Stimulated activated CD4-positive, alpha-beta T cell treated with anti-CD3 and anti-CD28 coated beads, Interleukin-1b, Interleukin-23, amount 100 ng/mL, for 4 hours (primary cell): ENCODE results near the gene RAD51B.

Experiments used
- DNase-seq, 2 donors: peaks; one replicate each; pipeline ENCODE4 v3.0.0-alpha.2; 2020; ENCODE audit warnings: low read depth in 2 of 2

Gene RAD51B

DNA sequence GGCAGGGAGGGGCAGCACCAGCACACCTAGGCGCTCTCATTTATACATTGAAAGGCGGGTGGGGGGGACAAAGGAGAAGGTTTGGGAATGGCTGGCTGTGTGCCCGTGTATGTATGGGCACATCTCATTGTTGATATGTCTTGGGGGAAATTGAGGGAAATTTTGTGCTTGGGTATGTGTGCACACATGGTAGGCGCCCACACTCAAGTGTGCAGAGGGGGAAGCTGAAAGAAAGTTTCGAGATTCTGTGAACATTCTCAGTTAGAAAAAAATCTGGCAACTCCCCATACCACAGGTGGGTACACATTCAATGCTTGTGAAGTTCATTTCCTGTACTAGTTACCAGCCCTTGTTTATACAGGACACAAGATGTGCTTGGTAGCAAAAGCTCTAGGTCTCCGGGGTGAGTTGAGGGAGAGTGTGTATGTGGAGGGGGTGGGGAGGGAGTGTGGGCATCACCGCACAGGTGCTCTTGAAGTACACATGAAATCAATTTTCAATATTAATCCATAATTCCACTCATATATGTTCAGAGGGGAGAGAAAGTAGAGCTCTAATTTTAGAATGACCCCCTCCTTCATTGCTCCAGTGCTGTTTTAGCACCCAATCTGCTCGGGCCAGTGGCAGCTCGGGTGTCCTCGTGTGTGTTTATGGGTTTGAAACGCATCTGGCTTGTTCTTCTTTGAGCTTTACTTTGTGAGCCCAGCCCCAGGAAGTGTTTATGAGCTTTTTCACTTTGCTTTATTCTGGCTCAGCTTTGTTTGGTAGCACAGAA lies 687.3 kb downstream of the RAD51B start:
- no peak for DNase-seq

DNA sequence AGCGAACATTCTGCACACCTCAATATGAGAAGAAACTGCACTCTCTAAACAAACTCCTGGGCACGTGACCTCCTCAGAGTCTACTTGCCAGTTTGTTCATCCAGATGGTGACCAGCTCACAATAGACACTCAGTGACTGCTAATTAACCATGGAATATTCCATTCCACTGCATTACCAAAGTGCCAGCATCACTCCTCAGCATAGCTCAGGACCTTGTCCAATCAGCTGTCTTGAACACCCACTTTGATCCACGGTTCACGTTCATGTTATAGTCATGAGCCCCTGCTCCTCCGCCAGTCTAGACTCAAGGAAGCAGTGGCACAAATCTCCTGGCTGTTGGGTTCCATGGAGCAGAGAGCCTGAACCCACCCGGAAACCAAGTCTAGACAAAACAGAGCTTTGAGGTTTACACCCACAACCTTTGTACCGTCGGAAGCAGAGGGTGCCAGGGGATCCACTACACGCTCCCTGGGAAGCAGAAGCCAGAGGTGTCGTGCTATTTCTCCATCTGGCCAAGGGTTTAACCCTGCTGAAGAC lies 688.0 kb downstream of the RAD51B start:
- DNase-seq: peak in 1 of 2 donors; percentile 15

DNA sequence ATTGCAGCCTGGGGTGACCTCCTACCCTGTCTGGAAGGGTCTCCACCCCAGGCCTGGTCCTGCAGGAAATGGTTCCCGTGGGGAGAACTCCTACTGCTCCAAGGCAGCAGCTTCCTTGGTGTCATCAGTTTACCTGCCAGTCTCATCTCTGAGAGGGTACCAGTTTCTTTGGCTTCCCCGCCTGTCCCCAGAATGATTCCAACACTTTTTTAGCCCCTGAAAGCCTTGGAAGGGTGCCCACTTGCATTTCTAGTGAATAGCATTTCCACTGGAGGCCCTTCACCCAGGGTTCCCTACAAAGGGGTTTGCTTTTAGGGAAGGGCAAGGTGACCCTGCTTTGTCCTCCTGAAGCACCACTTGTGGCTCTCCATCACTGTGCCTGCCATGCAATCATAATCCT lies 689.0 kb downstream of the RAD51B start:
- no peak for DNase-seq

DNA sequence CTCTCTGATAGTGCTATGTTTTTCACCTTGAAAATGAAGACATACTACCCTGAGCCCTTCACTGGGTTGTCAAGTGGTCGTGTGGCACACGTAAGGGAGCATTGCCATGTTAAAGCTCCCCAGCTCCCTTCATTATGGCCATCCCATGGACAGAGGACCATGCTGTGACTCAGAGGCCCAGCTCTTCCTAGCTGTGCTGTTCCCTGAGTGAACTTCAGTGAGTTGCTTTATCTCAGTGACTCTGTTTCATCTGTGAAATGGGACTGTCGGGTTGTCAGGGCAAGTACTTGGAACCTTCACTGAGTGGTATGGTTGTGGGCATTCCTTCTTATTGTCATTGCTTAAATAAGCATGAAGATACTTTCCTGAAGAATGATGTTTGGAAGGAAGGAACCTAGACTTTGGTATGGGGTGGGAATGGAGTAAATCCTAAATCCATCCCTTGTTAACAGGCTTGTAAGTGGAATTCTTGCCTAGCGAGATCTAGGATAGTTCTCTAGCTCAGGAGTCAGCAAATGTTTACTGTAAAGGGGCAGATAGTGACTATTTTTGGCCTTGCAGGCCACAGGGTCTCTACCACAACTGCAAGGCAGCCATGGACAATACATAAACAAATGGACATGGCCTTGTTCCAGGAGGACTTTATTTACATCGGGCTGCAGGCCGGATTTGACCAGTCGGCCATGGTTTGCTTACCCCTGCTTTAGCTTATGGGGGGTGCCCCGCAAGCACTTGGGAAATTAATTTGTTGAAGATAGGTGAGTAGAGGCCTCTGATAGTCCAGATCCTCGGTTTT lies 689.8 kb downstream of the RAD51B start:
- no peak for DNase-seq

DNA sequence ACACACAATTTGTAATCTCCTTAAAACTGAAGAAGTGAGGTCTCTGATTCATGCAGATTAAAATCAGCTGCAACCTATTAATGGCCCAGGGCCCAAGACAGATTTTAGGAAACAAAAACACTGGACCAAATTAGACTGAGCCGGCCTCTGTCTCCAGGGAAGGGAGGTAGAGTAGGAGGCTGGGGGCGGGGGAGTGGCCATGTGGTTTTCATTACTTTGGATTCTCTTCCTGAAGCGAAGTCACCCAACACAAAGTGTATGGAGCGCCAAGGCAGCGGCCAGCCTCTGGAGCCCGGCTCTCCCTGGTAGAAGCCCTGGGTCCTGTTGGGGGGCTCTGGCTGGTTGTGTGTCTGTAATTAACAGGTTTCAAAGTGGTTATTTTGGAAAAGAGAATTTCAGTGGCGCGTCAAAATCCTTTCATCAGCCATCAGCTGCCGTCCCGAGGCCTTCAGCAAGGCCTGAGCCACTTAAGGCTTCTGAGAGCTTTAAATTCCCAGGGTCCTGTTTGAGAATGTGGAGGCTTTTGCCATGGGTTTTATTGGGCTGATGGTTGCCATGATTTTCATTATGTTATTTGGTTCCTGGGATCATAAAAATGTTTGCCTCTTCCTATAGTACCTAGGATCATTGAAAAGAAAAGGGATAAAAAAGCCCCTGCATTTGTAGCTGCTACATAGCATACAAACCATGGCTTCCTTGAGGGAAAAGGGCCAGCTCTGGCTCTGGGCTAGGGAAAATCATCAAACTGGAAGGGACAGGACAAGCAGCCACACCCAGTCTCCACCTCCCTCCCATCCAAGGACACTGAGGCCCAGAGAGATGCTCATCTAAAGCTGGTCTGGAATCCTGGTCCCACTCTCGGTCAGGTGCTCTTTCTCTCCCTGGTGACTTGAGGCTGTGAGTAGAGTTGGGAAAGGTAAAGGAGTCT lies 690.9 kb downstream of the RAD51B start:
- no peak for DNase-seq

DNA sequence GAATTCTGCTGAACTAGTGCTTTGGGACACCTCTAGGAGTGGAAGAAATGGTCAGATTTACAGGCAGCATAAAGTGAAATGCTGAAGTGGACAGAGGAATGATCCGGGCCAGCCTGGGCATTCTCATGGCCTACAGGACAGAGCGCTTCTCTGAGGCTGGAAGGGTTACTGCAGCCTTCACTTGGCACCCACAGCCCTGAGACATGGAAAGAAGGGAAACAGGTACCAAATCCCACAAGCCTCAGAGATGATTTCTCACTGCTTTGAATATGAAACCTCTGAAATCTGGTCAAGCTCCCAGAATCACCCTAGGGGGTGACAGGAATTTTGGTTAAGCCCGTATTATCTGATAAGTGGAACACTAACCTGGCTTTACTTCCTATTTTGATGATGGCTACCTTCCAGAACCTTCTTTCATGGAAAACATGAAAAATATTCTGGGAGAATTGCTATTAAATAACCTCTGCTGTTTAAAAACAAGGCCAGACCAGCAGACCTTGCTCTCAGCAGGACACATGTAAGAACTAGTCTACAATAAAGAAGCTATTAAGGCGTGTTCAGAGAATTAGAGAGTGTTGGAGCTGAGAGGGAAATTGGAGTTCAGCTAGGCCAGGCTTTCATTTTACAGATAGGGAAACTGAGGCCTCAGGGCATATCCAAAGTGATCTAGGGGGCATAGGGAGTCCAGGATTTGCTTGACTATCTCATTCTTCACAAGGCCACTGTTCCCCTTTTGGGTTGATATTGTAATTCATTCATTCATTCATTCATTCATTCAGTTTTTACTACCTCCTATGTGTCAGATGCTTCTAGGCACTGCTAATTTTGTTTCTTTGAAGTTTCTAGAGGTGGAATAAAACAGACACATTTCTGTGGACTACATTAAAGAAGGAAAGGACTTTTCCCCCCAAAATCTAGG lies 691.8 kb downstream of the RAD51B start:
- no peak for DNase-seq

DNA sequence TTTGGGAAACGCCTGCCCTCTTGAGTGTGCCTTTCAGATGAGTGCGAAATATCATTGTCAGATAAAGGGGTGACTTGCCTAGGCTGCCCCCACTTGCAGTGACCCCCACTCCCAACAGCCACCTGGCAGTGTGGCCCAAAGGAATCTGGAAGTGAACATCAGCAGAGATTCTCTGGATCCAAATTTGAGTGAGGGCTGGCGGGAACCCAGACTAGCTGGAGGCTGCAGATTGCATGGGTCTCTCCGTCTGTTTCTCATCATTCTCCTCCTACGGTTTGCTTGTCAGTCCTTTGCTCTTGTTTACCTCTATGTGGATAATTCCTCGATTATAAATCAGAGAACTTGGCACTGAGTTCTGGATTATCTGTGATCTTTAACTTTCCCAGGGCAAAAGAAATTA lies 692.5 kb downstream of the RAD51B start:
- DNase-seq: no peak

DNA sequence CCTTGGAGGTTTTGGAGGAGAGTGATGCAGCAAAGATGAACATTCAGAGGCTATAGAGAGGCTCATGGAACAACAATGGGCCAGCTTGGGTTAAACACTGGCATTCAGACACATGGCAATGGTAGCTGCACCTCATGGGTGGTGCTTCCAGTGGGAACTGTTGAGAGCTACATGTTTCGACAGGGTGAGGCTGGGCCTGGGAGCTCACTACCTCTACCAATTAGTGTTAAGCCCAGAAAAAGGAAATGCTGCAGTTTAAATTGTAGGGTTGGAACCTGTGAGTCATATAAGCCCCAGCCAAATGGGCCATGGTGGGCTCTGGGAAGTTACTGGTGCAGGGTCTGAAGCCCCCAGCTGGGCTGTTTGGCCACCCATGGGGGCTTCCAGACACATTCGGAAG lies 693.6 kb downstream of the RAD51B start:
- DNase-seq: no peak

DNA sequence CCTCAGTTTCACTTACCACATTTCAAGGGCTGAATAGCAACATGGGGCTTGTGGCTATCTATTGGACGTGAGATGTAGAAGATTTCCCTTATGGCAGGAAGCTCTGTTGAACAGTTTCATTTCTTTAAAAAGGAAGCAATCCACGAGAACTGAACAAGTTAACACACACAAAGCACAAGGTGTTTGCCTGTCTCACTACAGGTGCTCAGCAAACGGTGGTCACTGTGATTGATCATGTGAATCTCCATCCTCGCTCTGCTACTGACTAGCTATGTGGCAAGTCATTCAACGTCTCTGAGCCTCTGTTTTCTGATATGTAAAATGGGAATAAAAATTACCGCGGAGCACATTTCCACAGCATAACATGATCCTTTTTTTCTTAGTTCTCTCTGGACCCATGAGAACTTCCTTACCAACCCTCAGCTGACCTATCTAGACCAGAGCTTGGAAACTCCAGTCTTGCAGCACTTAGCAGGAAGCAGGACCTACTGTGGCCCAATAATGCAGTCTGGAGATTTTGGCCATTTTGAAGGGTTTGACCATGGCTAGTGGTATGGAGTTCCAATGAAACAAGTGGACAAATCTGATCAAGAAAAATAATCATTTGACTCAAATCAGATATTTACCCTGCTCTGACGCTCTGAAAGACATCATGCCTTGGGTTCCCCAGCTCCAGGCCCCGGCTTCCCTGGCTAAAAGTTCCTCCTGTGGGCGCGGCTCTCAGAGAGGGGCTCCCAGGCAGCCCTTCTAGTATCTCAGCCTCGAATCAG lies 694.4 kb downstream of the RAD51B start:
- DNase-seq: no peak

DNA sequence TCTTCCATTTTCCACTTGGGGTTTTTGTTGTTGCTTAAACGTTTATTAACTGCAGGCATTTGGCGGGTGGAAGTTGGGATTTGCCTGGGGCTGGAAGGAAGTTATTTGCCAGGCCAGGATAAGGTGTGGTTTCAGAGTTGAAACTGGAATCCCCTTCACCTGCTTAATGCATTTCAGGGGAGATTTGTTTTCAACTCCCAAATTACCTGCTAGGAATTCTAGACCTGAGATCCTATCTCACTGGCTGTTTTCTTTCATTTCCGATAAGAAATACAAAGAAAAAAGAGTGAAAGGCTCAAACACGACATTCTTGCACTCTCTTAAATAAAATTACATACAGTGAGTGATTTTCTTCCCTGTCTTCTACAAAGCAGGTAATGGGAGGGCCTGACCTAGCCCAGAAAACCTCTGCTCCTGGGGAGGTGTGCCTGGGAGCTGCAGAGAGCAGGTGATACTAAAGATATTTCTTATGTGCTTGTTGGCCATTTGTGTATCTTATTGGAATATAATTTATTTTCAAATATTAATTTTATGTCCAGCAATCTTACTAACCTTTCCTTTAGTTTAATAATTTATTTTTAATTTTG lies 695.1 kb downstream of the RAD51B start:
- no peak for DNase-seq

DNA sequence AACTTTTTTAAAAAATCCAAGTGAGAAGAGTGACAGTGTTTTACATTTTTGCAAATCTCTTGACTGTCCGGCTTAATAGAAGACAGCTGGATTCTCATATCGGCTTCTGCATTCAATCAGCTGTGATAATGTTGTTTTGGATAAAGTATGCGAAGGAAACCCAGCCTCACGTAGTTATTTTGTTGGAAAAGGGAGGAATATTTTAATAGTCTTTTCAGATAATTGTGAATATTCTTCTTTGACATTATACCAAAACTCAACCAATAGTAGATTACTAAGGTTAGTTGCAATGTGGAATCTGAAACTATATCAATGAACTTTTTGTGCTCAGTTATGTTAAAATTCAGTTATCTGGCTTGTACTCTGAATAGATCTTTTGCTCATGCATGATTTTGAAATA lies 696.8 kb downstream of the RAD51B start:
- no peak for DNase-seq

DNA sequence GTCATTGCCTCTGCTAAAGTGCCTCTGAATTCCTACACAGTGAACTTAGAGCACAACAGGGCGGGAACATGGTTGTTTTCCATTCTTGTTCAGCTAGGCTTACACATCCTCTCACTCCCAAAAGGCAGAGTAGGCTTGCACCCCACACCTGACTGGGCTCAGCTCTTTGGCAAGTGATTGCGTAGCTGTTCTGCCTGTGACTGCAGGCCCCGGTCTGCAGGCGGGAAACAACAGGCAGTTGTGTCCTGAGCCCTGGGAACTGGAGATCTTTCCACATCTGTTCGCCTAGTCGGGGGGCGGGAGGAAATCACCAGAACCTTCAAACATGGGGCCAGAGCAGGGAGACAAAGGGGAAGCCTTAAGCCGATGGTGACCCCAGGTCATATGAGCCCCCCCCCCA lies 698.6 kb downstream of the RAD51B start:
- DNase-seq: no peak

DNA sequence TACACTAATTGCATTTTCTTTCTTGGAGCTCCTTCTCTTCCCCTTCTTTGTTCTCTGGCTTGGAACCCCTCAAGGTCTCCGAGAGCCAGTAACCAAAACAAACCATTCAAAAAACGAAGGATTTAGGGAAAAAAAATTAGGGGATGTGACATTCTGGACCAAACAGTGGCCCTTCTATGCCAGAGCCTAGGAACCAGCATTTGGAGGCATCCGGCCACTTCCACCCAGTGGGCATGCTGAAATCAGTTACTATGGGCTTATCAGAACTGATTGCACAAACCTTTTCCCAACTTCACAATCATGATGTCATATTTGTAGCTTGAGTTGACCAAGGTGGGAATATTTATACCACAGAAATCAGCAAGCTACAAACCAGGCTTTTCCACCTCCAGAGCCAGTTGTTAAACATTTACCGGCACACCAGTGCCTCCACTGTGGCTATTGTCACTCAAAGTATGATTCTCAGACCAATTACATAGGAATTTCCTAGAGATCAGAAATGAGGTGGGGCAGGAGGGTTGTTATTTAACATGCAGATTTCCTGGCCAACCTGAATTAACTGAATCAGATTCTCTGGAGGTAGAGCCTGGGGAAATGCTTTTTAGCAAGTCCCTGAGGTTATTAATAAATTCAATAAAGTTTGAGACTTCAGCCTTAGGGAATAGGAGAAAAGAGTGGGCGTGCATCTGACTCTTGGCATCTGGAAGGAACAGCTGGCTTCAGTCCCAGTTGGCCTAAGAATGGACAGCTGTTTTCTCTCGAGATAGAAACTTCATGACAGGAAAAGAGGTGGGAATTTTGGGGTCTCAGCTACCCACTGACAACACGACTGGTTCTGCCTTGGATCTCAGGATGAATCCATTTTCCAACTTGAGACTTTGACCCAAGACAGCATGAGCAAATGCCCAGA lies 699.4 kb downstream of the RAD51B start:
- DNase-seq: no peak

DNA sequence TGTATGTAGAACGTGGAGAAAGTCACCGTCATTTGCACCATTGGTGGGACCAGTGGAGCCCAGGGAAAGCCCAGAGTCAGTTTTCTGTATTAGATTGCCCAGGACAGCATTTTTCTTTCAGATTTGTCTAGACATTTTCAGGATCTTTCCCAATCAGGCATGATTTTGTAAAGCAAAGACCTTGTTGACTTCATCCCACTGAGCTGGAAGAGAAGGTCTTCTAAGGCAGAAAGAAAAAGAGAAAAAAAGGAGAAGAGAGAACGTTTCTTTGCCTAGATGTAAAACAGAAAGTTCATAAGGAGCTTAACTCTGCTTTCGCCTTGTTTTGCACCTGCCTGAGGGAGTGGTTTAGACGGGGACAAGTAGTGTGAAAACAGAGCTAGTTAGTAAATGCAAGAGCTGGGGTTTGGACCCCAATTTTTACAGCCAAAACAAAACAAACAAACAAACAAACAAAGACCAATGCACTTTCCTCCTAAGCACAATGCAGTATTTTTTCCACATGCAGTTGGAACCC lies 700.1 kb downstream of the RAD51B start:
- no peak for DNase-seq

DNA sequence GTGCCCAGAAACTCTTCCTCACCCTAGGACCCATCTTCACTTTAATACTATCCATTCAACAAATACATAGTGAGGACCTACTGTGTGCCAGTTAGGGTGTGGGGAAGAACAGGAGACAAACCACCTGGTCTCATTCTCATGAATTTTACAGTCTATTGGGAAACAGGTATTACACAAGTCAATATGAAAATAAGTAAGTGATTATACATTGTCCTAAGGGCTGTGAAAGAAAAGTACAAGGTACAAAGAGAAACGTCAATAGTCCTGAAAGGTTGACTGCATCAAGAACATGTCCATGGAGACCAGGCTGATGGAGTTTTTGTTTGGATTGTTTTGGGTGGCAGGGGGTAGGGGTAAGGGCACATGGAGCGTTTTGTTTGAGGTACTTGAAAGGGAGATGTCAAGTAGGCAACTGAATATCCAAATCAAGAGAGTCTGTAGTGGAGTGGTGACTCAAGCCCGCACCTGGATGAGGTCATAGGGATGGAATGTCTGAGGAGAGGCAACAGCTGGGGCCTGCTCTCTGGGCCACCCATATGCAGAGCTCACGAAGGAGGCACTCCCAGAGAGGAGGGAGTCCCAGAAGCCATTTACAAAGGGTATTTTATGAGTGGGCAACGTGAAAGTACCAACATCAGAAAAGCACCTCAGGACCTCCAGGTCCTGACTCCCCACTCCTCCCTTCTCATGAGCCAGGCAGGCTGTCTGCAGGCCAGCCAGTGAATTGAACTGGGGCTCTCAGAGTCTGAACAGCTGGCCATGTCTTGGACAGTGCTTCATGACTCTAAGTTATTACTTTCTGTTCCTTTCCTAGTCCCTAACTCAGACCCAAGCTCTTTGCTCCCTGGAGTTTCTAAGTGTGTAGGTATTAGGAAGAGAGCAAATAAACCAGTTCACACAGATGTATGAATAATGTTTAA lies 701.3 kb downstream of the RAD51B start:
- no peak for DNase-seq

DNA sequence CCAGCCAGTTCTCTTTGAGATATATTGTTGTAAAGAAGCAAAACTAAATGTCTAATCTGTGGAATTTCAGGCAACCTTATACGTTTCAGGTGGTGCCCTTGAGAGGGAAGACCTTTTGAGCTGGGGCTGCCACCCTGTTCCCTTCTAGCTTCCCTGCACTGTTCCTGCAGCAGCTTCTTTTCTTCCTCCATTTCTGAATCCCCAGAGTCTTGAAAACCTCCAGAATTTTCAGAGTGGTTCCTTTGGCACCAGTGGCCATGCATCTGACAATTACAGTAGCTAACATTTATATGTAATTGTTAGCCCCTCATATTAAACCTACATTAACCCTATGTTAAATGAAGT lies 702.0 kb downstream of the RAD51B start:
- no peak for DNase-seq

DNA sequence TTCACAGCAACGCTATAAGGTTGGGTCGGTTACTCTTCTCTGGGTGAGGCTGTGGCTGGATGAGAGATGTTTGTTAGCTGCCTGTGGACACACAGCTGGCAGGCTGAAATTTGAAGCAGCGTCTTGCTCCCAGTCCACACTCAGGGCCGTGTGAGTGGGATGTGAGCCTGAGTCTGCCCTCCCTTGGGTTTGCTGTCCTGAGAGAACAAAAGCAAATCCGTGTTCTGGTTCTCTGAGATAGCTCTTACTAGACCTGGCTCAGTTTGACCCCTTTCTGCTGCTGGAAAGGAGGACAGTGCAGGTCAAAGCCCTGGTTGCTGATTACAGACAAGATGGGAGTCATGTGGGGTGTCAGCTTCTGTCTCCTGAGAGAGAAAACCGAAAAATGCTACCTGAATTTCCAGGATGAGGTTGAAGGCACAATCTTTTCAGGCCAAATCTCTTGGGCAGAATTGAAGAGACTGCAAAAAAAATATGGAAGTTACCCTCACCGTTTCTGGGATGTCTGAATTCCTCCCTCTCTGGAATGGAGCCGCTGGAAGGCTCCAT lies 702.5 kb downstream of the RAD51B start:
- no peak for DNase-seq
